GM19328 (cell line): ENCODE measurements around the gene SLC15A3.

Experiments
- ATAC-seq: cut with Tn5 transposase; IDR thresholded peaks from one replicate; pipeline ENCODE4 v1.9.1; 2021; ENCODE audit warnings: mild to moderate bottlenecking, moderate library complexity; ENCODE audit not compliant: unreplicated experiment

Gene SLC15A3

DNA sequence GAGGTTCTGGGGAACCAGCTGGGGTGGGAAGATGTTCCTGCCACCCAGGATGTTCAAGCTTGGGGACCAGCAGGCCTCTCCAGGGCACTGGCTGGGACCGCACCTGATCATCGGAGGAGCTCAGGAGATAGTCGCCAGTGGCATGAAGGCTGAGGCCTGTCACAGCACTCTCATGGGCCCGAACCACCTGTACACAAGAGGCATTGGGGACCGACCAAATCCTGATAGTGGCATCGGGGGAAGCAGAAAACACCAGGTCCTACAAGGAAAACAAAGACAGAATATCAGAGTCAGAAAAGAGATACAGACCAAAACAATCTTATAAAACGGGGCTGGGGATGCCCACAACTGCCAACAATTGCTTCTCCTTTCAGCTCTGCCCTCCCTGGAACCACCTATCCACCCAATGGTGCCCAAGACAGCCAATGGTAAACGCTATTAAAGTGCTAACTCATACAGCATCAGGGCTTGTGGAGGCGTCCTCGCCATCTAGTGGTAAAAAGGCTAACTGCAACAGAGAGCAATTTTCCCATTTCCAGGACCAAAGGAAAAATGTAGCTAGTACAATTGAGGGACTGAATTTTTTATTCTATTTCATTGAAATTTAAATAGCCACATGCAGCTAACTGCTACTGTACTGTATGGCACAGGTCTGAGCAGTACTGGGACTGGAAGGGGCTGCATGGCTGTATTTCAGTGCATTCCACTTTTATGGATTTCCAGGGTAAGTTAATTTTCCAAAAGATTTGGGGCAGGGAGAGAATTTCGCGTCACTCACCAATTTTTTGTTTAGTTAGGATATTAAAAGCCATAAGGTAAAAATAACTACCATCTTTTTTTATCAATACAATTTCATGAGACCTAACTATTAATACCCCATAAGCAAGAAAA, 52.7 kb downstream of the SLC15A3 start:
- no peak for ATAC-seq

- ATAC-seq: no peak
Observed at GRCh38 chr11:60897496-60897895, 54.5 kb downstream of the SLC15A3 start.

DNA sequence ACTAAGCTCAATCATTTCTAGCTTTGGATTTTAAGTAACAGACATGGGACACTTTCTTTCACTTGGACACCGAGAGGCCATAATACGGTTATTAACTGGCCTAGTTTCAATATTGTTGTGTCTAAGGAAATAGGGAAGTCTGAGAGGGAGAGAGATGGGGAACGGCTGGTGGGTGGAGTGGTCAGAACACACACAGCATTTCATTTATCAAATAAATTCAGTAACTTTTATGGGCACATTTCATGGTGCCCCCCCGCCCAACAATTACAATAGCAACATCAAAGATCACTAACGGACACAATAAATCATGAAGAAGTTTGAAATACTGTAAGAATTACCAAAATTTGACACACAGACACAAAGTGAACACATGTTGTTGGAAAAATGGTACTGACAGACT, 56.3 kb downstream of the SLC15A3 start:
- no peak for ATAC-seq

DNA sequence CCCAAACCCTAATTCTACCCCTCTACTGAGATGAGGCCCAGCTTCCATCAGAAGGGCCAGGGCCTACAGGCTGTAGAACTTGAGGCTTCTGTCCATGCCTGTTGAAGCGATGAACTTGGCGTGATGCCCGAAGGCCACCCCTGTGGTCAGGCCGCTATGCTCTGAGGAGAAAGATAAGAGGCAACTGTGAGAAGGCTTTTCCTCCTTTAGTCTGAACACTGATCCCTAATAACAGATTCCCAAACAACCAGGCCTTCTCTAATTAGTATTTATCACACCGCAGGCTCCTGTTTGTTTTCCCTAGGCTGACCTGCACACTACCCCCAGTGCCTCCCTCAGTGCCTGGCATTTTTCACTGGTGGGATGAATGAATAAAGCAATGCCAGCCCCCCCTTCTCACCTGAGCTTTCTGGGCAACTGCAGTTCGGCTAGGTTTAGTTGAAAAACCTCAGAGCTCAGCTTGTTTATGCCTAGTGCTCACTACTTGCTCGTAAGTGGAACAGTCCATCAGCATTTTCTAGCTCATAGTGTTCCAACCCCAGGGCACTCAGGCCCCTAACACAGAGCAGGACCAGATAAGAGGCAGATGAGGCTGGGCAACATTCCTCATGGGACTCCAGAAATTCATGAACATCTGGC, 60.8 kb downstream of the SLC15A3 start:
- no peak for ATAC-seq

DNA sequence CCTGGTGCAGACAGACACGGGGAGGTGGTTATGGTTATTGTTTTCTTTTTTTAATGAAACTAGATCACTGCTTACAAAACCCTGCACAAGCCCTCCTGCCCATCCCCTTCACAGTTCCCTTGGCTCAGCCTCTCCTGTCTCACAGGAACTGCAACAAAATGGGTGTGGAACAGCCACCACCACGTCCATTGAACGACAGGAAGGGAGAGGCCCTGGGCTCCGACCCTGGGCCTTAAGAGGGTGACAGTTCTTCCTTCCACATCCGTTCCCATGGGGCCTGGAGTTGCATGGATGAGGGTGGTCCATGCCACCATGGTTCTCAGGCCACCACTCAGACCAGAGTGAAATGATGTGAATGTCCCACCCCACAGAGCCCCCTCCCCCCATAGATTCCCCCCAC, 61.3 kb downstream of the SLC15A3 start:
- ATAC-seq: no peak

DNA sequence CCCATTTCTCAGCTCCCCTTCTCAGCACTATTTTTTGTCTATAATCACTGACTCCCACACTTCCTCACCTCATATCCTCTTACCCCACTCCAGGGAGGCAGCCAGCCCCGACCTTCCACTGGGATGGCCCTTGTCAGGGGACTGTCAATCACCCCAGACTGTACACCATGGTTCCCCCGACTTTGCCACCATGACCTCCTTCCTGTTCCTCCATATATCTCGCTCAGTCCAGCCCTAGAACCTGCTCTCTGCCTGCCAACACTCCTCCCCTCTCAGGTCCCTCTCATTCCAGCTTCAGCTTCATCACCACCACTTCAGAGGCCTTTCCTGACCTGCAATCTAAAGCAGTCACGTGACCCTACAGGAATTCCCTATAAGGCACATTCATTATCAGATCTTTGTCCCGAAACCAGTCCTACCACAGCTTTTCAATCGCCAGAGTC, 62.1 kb downstream of the SLC15A3 start:
- ATAC-seq: no peak

DNA sequence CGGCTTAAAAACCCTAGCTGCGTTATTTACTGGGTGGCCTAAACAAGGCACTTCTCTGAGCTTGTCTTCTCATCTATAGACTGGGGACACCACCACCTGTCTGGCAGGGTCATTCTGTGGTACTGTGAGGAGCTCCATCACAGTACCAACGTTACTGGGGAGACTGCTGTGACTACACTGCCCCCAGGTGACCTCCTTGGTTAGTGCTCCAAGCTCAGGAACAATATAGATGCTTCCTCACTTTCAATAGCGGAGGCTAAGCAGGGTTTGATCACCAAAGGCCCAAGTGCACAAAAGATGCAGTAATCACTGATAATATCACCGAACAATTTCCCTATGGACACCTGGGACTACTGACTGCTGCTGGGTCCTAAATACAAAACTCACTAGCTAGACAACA, 64.4 kb downstream of the SLC15A3 start:
- ATAC-seq: no peak
